Measurements from ENCODE around the gene LCN2.

Gene LCN2

GRCh38 chr9:128103589-128103962, 45.7 kb upstream of the LCN2 start:
- TF ChIP-seq CTCF (IDR thresholded peaks at IDR 0.05; ENCODE audit: extremely low read depth, missing control alignments), result no peak
- no peak for DNase-seq (ENCODE audit: low spot score)

- TF ChIP-seq CTCF (IDR thresholded peaks at IDR 0.05; ENCODE audit: extremely low read depth, missing control alignments), result no peak
- no peak for DNase-seq (ENCODE audit: low spot score)
Observed at GRCh38 chr9:128104171-128104618, 45.1 kb upstream of the LCN2 start.

GRCh38 chr9:128105538-128106175, 43.6 kb upstream of the LCN2 start:
- no peak for DNase-seq (ENCODE audit: low spot score)
- no peak for TF ChIP-seq CTCF (IDR thresholded peaks at IDR 0.05; ENCODE audit: extremely low read depth, missing control alignments)

- no peak for DNase-seq (ENCODE audit: low spot score)
- TF ChIP-seq CTCF (IDR thresholded peaks at IDR 0.05; ENCODE audit: extremely low read depth, missing control alignments), result no peak
Observed at GRCh38 chr9:128106181-128106939, 42.9 kb upstream of the LCN2 start.

- TF ChIP-seq CTCF (IDR thresholded peaks at IDR 0.05; ENCODE audit: extremely low read depth, missing control alignments), result no peak
- no peak for DNase-seq (ENCODE audit: low spot score)
Observed at GRCh38 chr9:128106940-128107467, 42.2 kb upstream of the LCN2 start.

GRCh38 chr9:128107468-128108268, 41.6 kb upstream of the LCN2 start:
- DNase-seq (ENCODE audit: low spot score), result no peak
- TF ChIP-seq CTCF (IDR thresholded peaks at IDR 0.05; ENCODE audit: extremely low read depth, missing control alignments), result no peak

Measured in GM20000 (cell line).